Measurements from ENCODE around the gene ADAMTS9. TPM values are rescaled to one million over a fixed set of nuclear protein-coding genes. Genes with fewer than 3 reads are reported as not detected.

ADAMTS9 gene
- total and polyA plus RNA-seq, 2 of the 13 experiments (the other 11 are each of a cell fraction or from before 2014, with no cell fraction given): 0.02 to 0.09 TPM

GRCh38 chr3:64484289-64484992, 203.4 kb downstream of the ADAMTS9 start (continued):
- TF ChIP-seq PRDM10 (CRISPR knock-in tag; IDR thresholded peaks at IDR 0.05; ENCODE audit: low read depth) (no peak), STAG1 (CRISPR knock-in tag; IDR thresholded peaks at IDR 0.05) (peak; percentile 95), CTCF (CRISPR knock-in tag; IDR thresholded peaks at IDR 0.05) (peak; percentile 90), ARID5B (CRISPR knock-in tag; IDR thresholded peaks at IDR 0.05) (peak; percentile 19; the same call in 1 of the 2 replicates)
